HCT116 (cell line): ENCODE measurements around the gene MIA2.

Experiments
- CBX3 ChIP-seq: IDR thresholded peaks from 2 replicates; pipeline ENCODE4 v1.6.1; 2012; ENCODE audit warnings: low read depth
- CTCF ChIP-seq, 3 experiments: fragments of 200-600 bp in 1 of 3; sonication (generic) in 1 of 3; IDR thresholded peaks in 2 of 3; conservative IDR thresholded peaks in 1 of 3; 2 replicates each; pipeline ENCODE4 v1.5.1; 2012 to 2017; ENCODE audit warnings: low read depth in 2 of 3, low read length in 2 of 3, antibody characterized with exemption in 1 of 3, borderline replicate concordance in 1 of 3, control low read depth in 1 of 3, mild to moderate bottlenecking in 1 of 3, mixed read lengths in 1 of 3, mixed run types in 1 of 3, moderate library complexity in 1 of 3; ENCODE audit not compliant: insufficient read depth in 1 of 3
- ELF1 ChIP-seq: IDR thresholded peaks from 2 replicates; pipeline ENCODE4 v1.6.1; 2012; ENCODE audit warnings: low read depth, borderline replicate concordance
- EZH2 ChIP-seq: fragments of 200-600 bp; sonication (generic); IDR thresholded peaks from 2 replicates; pipeline ENCODE4 v1.6.1; 2017; ENCODE audit warnings: antibody characterized with exemption, mixed run types
- EZH2phosphoT487 ChIP-seq: fragments of 200-600 bp; IDR thresholded peaks from 2 replicates; pipeline ENCODE4 v1.6.1; 2018; ENCODE audit warnings: antibody characterized with exemption, borderline replicate concordance
- MAX ChIP-seq: IDR thresholded peaks from 2 replicates; pipeline ENCODE4 v1.6.1; 2012
- POLR2A ChIP-seq: IDR thresholded peaks from 2 replicates; pipeline ENCODE4 v1.7.0; 2011; ENCODE audit warnings: borderline replicate concordance; ENCODE audit not compliant: insufficient read depth, insufficient read length; ENCODE audit errors: extremely low read depth
- POLR2AphosphoS5 ChIP-seq: IDR thresholded peaks from 2 replicates; pipeline ENCODE4 v1.6.1; 2011; ENCODE audit warnings: mild to moderate bottlenecking, low read depth, low read length, moderate library complexity
- RAD21 ChIP-seq: IDR thresholded peaks from 2 replicates; pipeline ENCODE4 v1.6.1; 2012; ENCODE audit warnings: low read depth, mild to moderate bottlenecking
- REST ChIP-seq: IDR thresholded peaks from 2 replicates; pipeline ENCODE4 v1.6.1; 2012; ENCODE audit warnings: low read depth
- SP1 ChIP-seq: IDR thresholded peaks from 2 replicates; pipeline ENCODE4 v1.6.1; 2012; ENCODE audit warnings: low read depth
- SRF ChIP-seq: IDR thresholded peaks from 2 replicates; pipeline ENCODE4 v1.6.1; 2012; ENCODE audit warnings: low read depth
- TF ChIP-seq, protein P1 (sequence below): IDR thresholded peaks from 2 replicates; pipeline ENCODE4 v1.6.1; 2012

DNA sequence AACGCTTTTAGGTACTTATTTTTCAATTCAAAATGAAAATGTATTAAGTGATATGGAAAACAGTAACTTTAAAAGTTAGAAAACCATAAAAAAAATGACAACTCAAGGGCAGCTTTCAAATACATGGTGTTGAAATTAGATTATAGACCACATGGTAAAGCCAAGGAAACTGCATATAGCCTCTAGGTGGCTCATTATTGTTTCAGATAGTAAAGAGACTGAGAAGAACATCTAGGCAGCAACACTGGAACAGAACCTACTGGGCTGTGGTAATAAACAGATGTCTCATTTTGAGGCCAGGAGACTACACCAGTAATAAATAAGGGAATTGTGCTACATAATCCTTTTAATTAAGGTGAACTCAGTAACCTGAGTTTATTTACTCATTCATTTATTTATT lies 185.6 kb downstream of the MIA2 start:
- TF ChIP-seq EZH2 = no peak
- 0 out of 6 replicates have a peak, but pooled peaks of 1 of the 3 experiments have one; percentile 23 for TF ChIP-seq CTCF (IDR thresholded peaks at IDR 0.05 in 2 of 3, conservative IDR thresholded peaks at IDR 0.05 in 1 of 3; ENCODE audit: borderline replicate concordance in 1 of 3, insufficient read depth in 1 of 3, low read depth in 2 of 3, low read length in 2 of 3)
- TF ChIP-seq REST = no peak
- TF ChIP-seq POLR2A = no peak
- TF ChIP-seq, protein P1, sequence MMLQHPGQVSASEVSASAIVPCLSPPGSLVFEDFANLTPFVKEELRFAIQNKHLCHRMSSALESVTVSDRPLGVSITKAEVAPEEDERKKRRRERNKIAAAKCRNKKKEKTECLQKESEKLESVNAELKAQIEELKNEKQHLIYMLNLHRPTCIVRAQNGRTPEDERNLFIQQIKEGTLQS = no peak
- TF ChIP-seq MAX = no peak
- TF ChIP-seq EZH2phosphoT487 = no peak
- TF ChIP-seq POLR2AphosphoS5 = no peak
- no peak for TF ChIP-seq SRF
- no peak for TF ChIP-seq ELF1
- TF ChIP-seq SP1 = no peak
- TF ChIP-seq CBX3 = no peak
- TF ChIP-seq RAD21 = no peak
